ENCODE data around the gene NKRF. TPM values are rescaled to one million over a fixed set of nuclear protein-coding genes. Genes with fewer than 3 reads are reported as not detected.

The NKRF gene
- 3.3 TPM for total RNA-seq (2013)
- polyA plus RNA-seq (1 to 10 TPM; 1.3 to 4.7 (median 2.4) TPM), polyA minus RNA-seq (3.7 and 4.4 TPM in 2 replicates), total RNA-seq (3.0 to 20.5 (median 13.7) reads per million in 11 experiments)

DNA sequence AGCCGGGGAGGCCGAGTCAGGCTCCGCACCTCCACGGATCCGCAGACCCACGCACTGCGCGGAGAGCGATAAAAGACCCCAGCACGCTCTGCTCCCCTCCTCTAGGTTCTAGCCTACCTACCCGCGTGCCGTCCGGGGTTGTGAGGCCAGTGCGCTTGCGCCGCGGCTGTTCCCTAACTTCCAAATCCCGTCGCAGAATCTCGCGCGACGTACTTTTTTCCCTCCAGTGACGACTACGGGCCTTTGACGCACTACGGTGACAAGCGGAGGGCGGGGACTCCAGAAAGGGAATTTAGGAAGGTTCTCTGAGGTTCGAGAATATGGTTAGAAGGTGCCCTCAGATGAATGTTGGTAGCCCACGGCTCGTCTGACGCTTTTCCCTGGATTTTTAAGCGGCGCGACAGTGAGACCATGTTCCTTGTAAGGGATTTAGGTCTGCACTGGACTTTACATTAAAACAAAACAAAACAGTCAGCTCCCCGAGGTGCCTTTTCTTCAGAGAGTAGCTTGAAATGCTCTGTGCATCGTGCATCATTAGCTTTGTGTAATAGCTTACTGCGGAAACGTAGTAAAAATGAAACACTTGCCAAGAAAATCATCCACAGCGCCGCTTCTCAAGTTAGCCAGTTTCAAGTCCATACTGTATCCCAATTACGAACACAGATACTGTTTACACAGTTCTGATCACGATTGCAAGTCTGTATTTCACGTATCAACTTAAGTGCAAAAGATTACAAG is at the start of gene NKRF:
NKRF (minus strand) TSS at position 145 of the 738 bp plus-strand sequence.
- peaks cover 47% of the 10 kb centered on the region for H3K79me2 ChIP-seq (ENCODE audit: insufficient read depth, low read length)
- H3K4me3 ChIP-seq (replicated peaks in 1 of 3; ENCODE audit: low read depth in 2 of 3, low read length in 3 of 3): peak within 1 kb of the TSS; percentile 78 to 86 (median 83)
- peak; percentile 89 to 91 (median 89) for DNase-seq
- no peaks in the 10 kb centered on the region for H3K9me3 ChIP-seq (replicated peaks in 1 of 2; ENCODE audit: control insufficient read depth in 1 of 2, insufficient read depth in 1 of 2, low read length in 2 of 2)
- H3K36me3 ChIP-seq (replicated peaks in 1 of 2; ENCODE audit: control insufficient read depth in 1 of 2, insufficient read depth in 2 of 2, low read length in 2 of 2): no peaks in the 10 kb centered on the region
- peaks cover 0 to 3% (median 0%) of the 10 kb centered on the region in 7 donors for H3K9me3 Mint-ChIP-seq
- 0% methylated on average over 15 of the region's 46 CpGs for WGBS (ENCODE audit: insufficient coverage)
- peaks cover 18% of the 10 kb centered on the region for H3K4me1 Mint-ChIP-seq
- H4K20me1 ChIP-seq (ENCODE audit: insufficient read depth, low read length): no peaks in the 10 kb centered on the region
- peak within 1 kb of the TSS; percentile 72 for H3K9ac ChIP-seq (ENCODE audit: insufficient read depth, low read length, poor library complexity, severe bottlenecking)
- H3K36me3 Mint-ChIP-seq: peaks cover 0 to 2% of the 10 kb centered on the region in 2 donors
- TF ChIP-seq, protein P1, sequence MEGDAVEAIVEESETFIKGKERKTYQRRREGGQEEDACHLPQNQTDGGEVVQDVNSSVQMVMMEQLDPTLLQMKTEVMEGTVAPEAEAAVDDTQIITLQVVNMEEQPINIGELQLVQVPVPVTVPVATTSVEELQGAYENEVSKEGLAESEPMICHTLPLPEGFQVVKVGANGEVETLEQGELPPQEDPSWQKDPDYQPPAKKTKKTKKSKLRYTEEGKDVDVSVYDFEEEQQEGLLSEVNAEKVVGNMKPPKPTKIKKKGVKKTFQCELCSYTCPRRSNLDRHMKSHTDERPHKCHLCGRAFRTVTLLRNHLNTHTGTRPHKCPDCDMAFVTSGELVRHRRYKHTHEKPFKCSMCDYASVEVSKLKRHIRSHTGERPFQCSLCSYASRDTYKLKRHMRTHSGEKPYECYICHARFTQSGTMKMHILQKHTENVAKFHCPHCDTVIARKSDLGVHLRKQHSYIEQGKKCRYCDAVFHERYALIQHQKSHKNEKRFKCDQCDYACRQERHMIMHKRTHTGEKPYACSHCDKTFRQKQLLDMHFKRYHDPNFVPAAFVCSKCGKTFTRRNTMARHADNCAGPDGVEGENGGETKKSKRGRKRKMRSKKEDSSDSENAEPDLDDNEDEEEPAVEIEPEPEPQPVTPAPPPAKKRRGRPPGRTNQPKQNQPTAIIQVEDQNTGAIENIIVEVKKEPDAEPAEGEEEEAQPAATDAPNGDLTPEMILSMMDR (IDR thresholded peaks at IDR 0.05): no peak
- H3K27ac ChIP-seq (ENCODE audit: low read depth in 1 of 2, low read length in 2 of 2): peak within 1 kb of the TSS; percentile 71 to 91
- peaks cover 11 to 14% of the 10 kb centered on the region in 2 donors for H3K4me1 ChIP-seq (ENCODE audit: control insufficient read depth in 1 of 2, insufficient read depth in 2 of 2, low read length in 2 of 2)
- peak within 1 kb of the TSS; percentile 81 for H3K4me2 ChIP-seq (replicated peaks; ENCODE audit: extremely low read depth, low read length, poor library complexity, severe bottlenecking)
- peak within 1 kb of the TSS; percentile 97 to 99 (median 99) for H3K27ac Mint-ChIP-seq
- peak within 1 kb of the TSS; percentile 68 for H2AFZ ChIP-seq (ENCODE audit: insufficient read depth, low read depth, low read length, poor library complexity, severe bottlenecking)
- intact Hi-C loops (cut with micrococcal nuclease): loop anchor here (10.0 kb wide), 2 partner anchors 88 to 168 kb away; partner anchors contain the start of gene SEPTIN6 (in 1 of the 2)
- no peaks in the 10 kb centered on the region for H3K27me3 ChIP-seq (ENCODE audit: control insufficient read depth in 2 of 2, insufficient read depth in 2 of 2, low read length in 2 of 2)
- peaks cover 0 to 35% (median 0%) of the 10 kb centered on the region in 3 donors for H3K27me3 Mint-ChIP-seq (ENCODE audit: low read depth in 3 of 3)
- H3K4me3 Mint-ChIP-seq: peak within 1 kb of the TSS; percentile 95 to 97

DNA sequence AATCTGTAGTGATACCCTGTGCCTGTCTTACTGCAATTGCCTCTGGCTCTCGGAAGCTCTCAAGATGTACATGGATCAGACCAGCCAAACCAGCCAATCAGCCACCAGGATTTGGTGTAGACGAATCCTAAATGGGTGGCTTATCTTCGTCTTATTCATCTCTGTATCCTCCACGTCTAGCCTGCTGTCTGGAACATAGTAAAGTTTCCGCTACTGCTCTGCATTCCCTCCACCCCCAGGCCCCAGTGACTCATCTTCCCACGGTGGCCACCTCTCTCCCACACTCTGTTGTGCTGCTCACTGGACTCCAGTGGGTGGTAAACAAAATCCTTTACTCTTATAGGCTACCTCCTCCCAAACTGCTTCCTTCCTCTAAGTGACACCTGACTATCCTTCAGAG is 48.9 kb upstream of the NKRF start:
- peaks cover 0 to 9% of the 10 kb centered on the region in 2 donors for H3K4me1 ChIP-seq (ENCODE audit: control insufficient read depth in 1 of 2, insufficient read depth in 2 of 2, low read length in 2 of 2)
- 61% methylated on average over 2 of the region's 6 CpGs for WGBS (ENCODE audit: insufficient coverage)
- intact Hi-C loops (cut with micrococcal nuclease): no loop called here
- peaks cover 9% of the 10 kb centered on the region for H3K4me1 Mint-ChIP-seq
- H3K4me2 ChIP-seq (replicated peaks; ENCODE audit: extremely low read depth, low read length, poor library complexity, severe bottlenecking): no peak overlapping the region
- no peaks in the 10 kb centered on the region for H3K27me3 ChIP-seq (ENCODE audit: control insufficient read depth in 2 of 2, insufficient read depth in 2 of 2, low read length in 2 of 2)
- peaks cover 0 to 2% (median 0%) of the 10 kb centered on the region in 7 donors for H3K9me3 Mint-ChIP-seq
- peak overlapping the region in 1 of 2 donors; percentile 21 for H3K27ac ChIP-seq (ENCODE audit: low read depth in 1 of 2, low read length in 2 of 2)
- no peak overlapping the region for H3K9ac ChIP-seq (ENCODE audit: insufficient read depth, low read length, poor library complexity, severe bottlenecking)
- H3K36me3 ChIP-seq (replicated peaks in 1 of 2; ENCODE audit: control insufficient read depth in 1 of 2, insufficient read depth in 2 of 2, low read length in 2 of 2): peaks cover 21 to 51% of the 10 kb centered on the region in 2 donors
- TF ChIP-seq, protein P1 (IDR thresholded peaks at IDR 0.05): no peak
- DNase-seq: peak; percentile 12 to 59 (median 13)
- H3K27me3 Mint-ChIP-seq (ENCODE audit: low read depth in 3 of 3): peaks cover 0 to 4% (median 0%) of the 10 kb centered on the region in 3 donors
- no peak overlapping the region for H3K4me3 Mint-ChIP-seq
- H3K4me3 ChIP-seq (replicated peaks in 1 of 3; ENCODE audit: low read depth in 2 of 3, low read length in 3 of 3): no peak overlapping the region
- no peaks in the 10 kb centered on the region for H3K9me3 ChIP-seq (replicated peaks in 1 of 2; ENCODE audit: control insufficient read depth in 1 of 2, insufficient read depth in 1 of 2, low read length in 2 of 2)
- peaks cover 52 to 54% of the 10 kb centered on the region in 2 donors for H3K36me3 Mint-ChIP-seq
- no peaks in the 10 kb centered on the region for H4K20me1 ChIP-seq (ENCODE audit: insufficient read depth, low read length)
- no peak overlapping the region for H2AFZ ChIP-seq (ENCODE audit: insufficient read depth, low read depth, low read length, poor library complexity, severe bottlenecking)
- no peaks in the 10 kb centered on the region for H3K79me2 ChIP-seq (ENCODE audit: insufficient read depth, low read length)
- H3K27ac Mint-ChIP-seq: peak overlapping the region in 5 of 7 donors; percentile 3 to 87 (median 33)

Measured in CD14-positive monocyte (primary cell).